Activated CD8-positive, alpha-beta T cell treated with anti-CD3 and anti-CD28 coated beads, Interleukin-2, amount 10 ng/mL, durations not matched to agents 7 days and 5 days (primary cell): ENCODE data around the gene EXOSC2. TPM values are rescaled to one million over a fixed set of nuclear protein-coding genes. Genes with fewer than 3 reads are reported as not detected.
A peak's percentile ranks its signal among the peaks of the same experiment; 100 is the strongest.
"Not testable (repeated sequence)": the region's sequence is repeated elsewhere in the genome, so short reads cannot be mapped to it uniquely, and the experiment has no call there.

Experiments
- ATAC-seq: fragments of 150-1000 bp; cut with Tn5 transposase; one replicate; pipeline ENCODE4 v1.10.0; 2021; ENCODE audit warnings: moderate library complexity
- CTCF ChIA-PET: fragments of 350-600 bp; sonication (Branson Sonifier 250); formaldehyde crosslinking; loops from one replicate; lab custom pipeline; 2021; ENCODE audit warnings: antibody characterized with exemption; lab: Charles Lee
- POLR2A ChIA-PET: fragments of 350-600 bp; sonication (Branson Sonifier 250); formaldehyde crosslinking; loops from one replicate; lab custom pipeline; 2021; ENCODE audit warnings: antibody characterized with exemption; lab: Charles Lee
- DNase-seq: peaks from one replicate; pipeline ENCODE4 v3.0.0-alpha.2; 2020
- H3K27ac Mint-ChIP-seq: one replicate; pipeline ENCODE4 v1.8.0; 2021; ENCODE audit warnings: mild to moderate bottlenecking, mixed read lengths
- H3K27me3 Mint-ChIP-seq: one replicate; pipeline ENCODE4 v1.8.0; 2021; ENCODE audit warnings: low read depth, mixed read lengths
- H3K36me3 Mint-ChIP-seq: one replicate; pipeline ENCODE4 v1.8.0; 2021; ENCODE audit warnings: low read depth, mixed read lengths
- H3K4me1 Mint-ChIP-seq: one replicate; pipeline ENCODE4 v1.8.0; 2021; ENCODE audit warnings: low read depth, mixed read lengths
- H3K4me3 Mint-ChIP-seq: one replicate; pipeline ENCODE4 v1.8.0; 2021; ENCODE audit warnings: mild to moderate bottlenecking, mixed read lengths
- H3K9me3 Mint-ChIP-seq: one replicate; pipeline ENCODE4 v1.8.0; 2022; ENCODE audit warnings: mixed read lengths; ENCODE audit not compliant: insufficient read depth
- total RNA-seq, 2 experiments: library from RNA; stranded (reverse); gene quantifications; one replicate each; pipeline ENCODE4 v1.2.3, GENCODE V29; 2021

EXOSC2 gene
- total RNA-seq, 2 experiments from 2014 or later = 59.6 to 61.6 TPM

- no peak for DNase-seq
- ChIA-PET POLR2A (no interaction called here), CTCF (interaction anchor here (0.7 kb wide), 1 partner anchor 12 kb away, joined by 4 read pairs; no protein-coding TSS in a partner anchor)
- H3K27ac Mint-ChIP-seq = no peak overlapping the region
- H3K4me1 Mint-ChIP-seq = peaks cover 5% of the 10 kb centered on the region
- ATAC-seq = no peak
- no peaks in the 10 kb centered on the region for H3K9me3 Mint-ChIP-seq
- no peak overlapping the region for H3K4me3 Mint-ChIP-seq
- H3K27me3 Mint-ChIP-seq = peaks cover 37% of the 10 kb centered on the region
- no peaks in the 10 kb centered on the region for H3K36me3 Mint-ChIP-seq
These were observed 22.9 kb upstream of the EXOSC2 start for GRCh38 chr9:130670644-130671043.

- H3K4me1 Mint-ChIP-seq = peaks cover 3% of the 10 kb centered on the region
- ATAC-seq = no peak
- H3K27ac Mint-ChIP-seq = no peak overlapping the region
- no peak for DNase-seq
- ChIA-PET POLR2A (no interaction called here), CTCF (interaction anchor here (0.9 kb wide), 1 partner anchor 374 kb away, joined by 3 read pairs; no protein-coding TSS in a partner anchor)
- no peaks in the 10 kb centered on the region for H3K9me3 Mint-ChIP-seq
- H3K36me3 Mint-ChIP-seq = no peaks in the 10 kb centered on the region
- no peak overlapping the region for H3K4me3 Mint-ChIP-seq
- peaks cover 21% of the 10 kb centered on the region for H3K27me3 Mint-ChIP-seq
These were observed 21.1 kb upstream of the EXOSC2 start for GRCh38 chr9:130672466-130672865.

GRCh38 chr9:130672933-130673615 lies 20.5 kb upstream of the EXOSC2 start:
- peaks cover 3% of the 10 kb centered on the region for H3K4me1 Mint-ChIP-seq
- H3K9me3 Mint-ChIP-seq = no peaks in the 10 kb centered on the region
- H3K27ac Mint-ChIP-seq = no peak overlapping the region
- ChIA-PET CTCF (no interaction called here), POLR2A (no interaction called here)
- no peak for DNase-seq
- H3K36me3 Mint-ChIP-seq = no peaks in the 10 kb centered on the region
- no peak for ATAC-seq
- peaks cover 17% of the 10 kb centered on the region for H3K27me3 Mint-ChIP-seq
- no peak overlapping the region for H3K4me3 Mint-ChIP-seq

GRCh38 chr9:130675396-130675795 lies 18.2 kb upstream of the EXOSC2 start:
- Mint-ChIP-seq H3K4me3 (no peak overlapping the region), H3K4me1 (no peaks in the 10 kb centered on the region), H3K36me3 (no peaks in the 10 kb centered on the region), H3K9me3 (no peaks in the 10 kb centered on the region), H3K27me3 (peaks cover 24% of the 10 kb centered on the region), H3K27ac (no peak overlapping the region)
- ATAC-seq (no peak), DNase-seq (no peak)
- POLR2A ChIA-PET = no interaction called here
- CTCF ChIA-PET = no interaction called here

GRCh38 chr9:130677252-130677651 lies 16.3 kb upstream of the EXOSC2 start:
- H3K4me1 Mint-ChIP-seq = peaks cover 3% of the 10 kb centered on the region
- ATAC-seq (no peak), DNase-seq (no peak)
- CTCF ChIA-PET = no interaction called here
- H3K36me3 Mint-ChIP-seq = no peaks in the 10 kb centered on the region
- POLR2A ChIA-PET = no interaction called here
- H3K4me3 Mint-ChIP-seq = no peak overlapping the region
- H3K9me3 Mint-ChIP-seq = no peaks in the 10 kb centered on the region
- peaks cover 20% of the 10 kb centered on the region for H3K27me3 Mint-ChIP-seq
- no peak overlapping the region for H3K27ac Mint-ChIP-seq

GRCh38 chr9:130680836-130681768 lies 12.5 kb upstream of the EXOSC2 start:
- H3K27me3 Mint-ChIP-seq = peaks cover 21% of the 10 kb centered on the region
- no peak overlapping the region for H3K27ac Mint-ChIP-seq
- CTCF ChIA-PET = interaction anchor here (1.2 to 2.8 kb wide), 7 partner anchors 12 to 227 kb away, joined by 4 to 32 read pairs (median 5); partner anchors contain the start of gene EXOSC2
- ATAC-seq = peak; percentile 67
- H3K9me3 Mint-ChIP-seq = no peaks in the 10 kb centered on the region
- peak; percentile 61 for DNase-seq
- peaks cover 6% of the 10 kb centered on the region for H3K4me1 Mint-ChIP-seq
- no peaks in the 10 kb centered on the region for H3K36me3 Mint-ChIP-seq
- POLR2A ChIA-PET = interaction anchor here (2.2 kb wide), 1 partner anchor 12 kb away, joined by 6 read pairs; the partner anchor contains the start of gene EXOSC2
- peak overlapping the region; percentile 45 for H3K4me3 Mint-ChIP-seq

GRCh38 chr9:130681769-130682420 lies 11.7 kb upstream of the EXOSC2 start:
- H3K27ac Mint-ChIP-seq = no peak overlapping the region

GRCh38 chr9:130682421-130683121 lies 11.0 kb upstream of the EXOSC2 start:
- Mint-ChIP-seq H3K9me3 (no peaks in the 10 kb centered on the region), H3K4me3 (peak overlapping the region; percentile 74), H3K4me1 (peaks cover 6% of the 10 kb centered on the region), H3K27ac (peak overlapping the region; percentile 66), H3K36me3 (no peaks in the 10 kb centered on the region), H3K27me3 (peaks cover 24% of the 10 kb centered on the region)
- ChIA-PET POLR2A (interaction anchor here (2.2 kb wide), 1 partner anchor 11 kb away, joined by 6 read pairs; the partner anchor contains the start of gene EXOSC2), CTCF (interaction anchor here (0.6 to 3.2 kb wide), 24 partner anchors 8 to 364 kb away, joined by 3 to 51 read pairs (median 4); partner anchors contain the start of genes EXOSC2 and FUBP3)
- DNase-seq (peak; percentile 66), ATAC-seq (no peak)

More at GRCh38 chr9:130681769-130682420, 11.7 kb upstream of the EXOSC2 start:
- no peaks in the 10 kb centered on the region for H3K36me3 Mint-ChIP-seq
- peaks cover 21% of the 10 kb centered on the region for H3K27me3 Mint-ChIP-seq
- DNase-seq (peak; percentile 26), ATAC-seq (peak; percentile 40)
- CTCF ChIA-PET = interaction anchor here (0.6 to 3.2 kb wide), 22 partner anchors 9 to 364 kb away, joined by 3 to 51 read pairs (median 4); partner anchors contain the start of gene EXOSC2
- peaks cover 6% of the 10 kb centered on the region for H3K4me1 Mint-ChIP-seq
- H3K9me3 Mint-ChIP-seq = no peaks in the 10 kb centered on the region
- peak overlapping the region; percentile 74 for H3K4me3 Mint-ChIP-seq
- POLR2A ChIA-PET = interaction anchor here (2.2 kb wide), 1 partner anchor 12 kb away, joined by 6 read pairs; the partner anchor contains the start of gene EXOSC2

- H3K9me3 Mint-ChIP-seq = no peaks in the 10 kb centered on the region
- DNase-seq (no peak), ATAC-seq (no peak)
- H3K36me3 Mint-ChIP-seq = no peaks in the 10 kb centered on the region
- ChIA-PET POLR2A (no interaction called here), CTCF (interaction anchor here (1.2 to 1.7 kb wide), 4 partner anchors 8 to 225 kb away, joined by 6 to 17 read pairs (median 6); partner anchors contain the start of gene EXOSC2)
- H3K4me1 Mint-ChIP-seq = peaks cover 17% of the 10 kb centered on the region
- peaks cover 20% of the 10 kb centered on the region for H3K27me3 Mint-ChIP-seq
- no peak overlapping the region for H3K27ac Mint-ChIP-seq
- H3K4me3 Mint-ChIP-seq = no peak overlapping the region
These were observed 8.5 kb upstream of the EXOSC2 start for GRCh38 chr9:130685104-130685503.

GRCh38 chr9:130685945-130686344 lies 7.6 kb upstream of the EXOSC2 start:
- H3K36me3 Mint-ChIP-seq, POLR2A ChIA-PET, H3K4me3 Mint-ChIP-seq, DNase-seq, H3K27ac Mint-ChIP-seq, ATAC-seq, H3K9me3 Mint-ChIP-seq: not testable (repeated sequence)
- Mint-ChIP-seq H3K27me3 (peaks cover 20% of the 10 kb centered on the region), H3K4me1 (peaks cover 22% of the 10 kb centered on the region)
- CTCF ChIA-PET = interaction anchor here (1.2 to 1.3 kb wide), 2 partner anchors 15 to 225 kb away, joined by 6 read pairs; no protein-coding TSS in a partner anchor
